Endometrial microvascular endothelial cells (primary cell): Measurements from ENCODE around the gene EXD3. TPM values are rescaled to one million over a fixed set of nuclear protein-coding genes. Genes with fewer than 3 reads are reported as not detected.
"Not testable (repeated sequence)": the region's sequence is repeated elsewhere in the genome, so short reads cannot be mapped to it uniquely, and the experiment has no call there.

Experiments used
- in situ Hi-C: cut with HindIII; loops from 2 replicates; pipeline ENCODE4 v1.10.0; 2017; ENCODE audit warnings: low sequenced_read_pairs, low pct_unique_long_range_greater_than_20kb; ENCODE audit errors: inconsistent ontology term
- total RNA-seq: library from RNA; depleted of rRNA; stranded (reverse); fragments of >200 nt; gene quantifications from one replicate; pipeline ENCODE4 v1.2.3, GENCODE V29; 2015; ENCODE audit errors: inconsistent ontology term

EXD3 gene
- total RNA-seq, 1 donor from 2014 or later, result 4.0 TPM

- in situ Hi-C loops, result no loop called here
Observed at GRCh38 chr9:137354845-137355760, 67.9 kb downstream of the EXD3 start.

- in situ Hi-C loops, result no loop called here
Observed at GRCh38 chr9:137354153-137354844, 68.7 kb downstream of the EXD3 start.

- in situ Hi-C loops, result no loop called here
Observed at GRCh38 chr9:137353223-137354152, 69.5 kb downstream of the EXD3 start.

- in situ Hi-C loops, result no loop called here
Observed at GRCh38 chr9:137352511-137353222, 70.3 kb downstream of the EXD3 start.

GRCh38 chr9:137351781-137352501 is 71.0 kb downstream of the EXD3 start:
- in situ Hi-C loops, result no loop called here

- in situ Hi-C loops, result no loop called here
Observed at GRCh38 chr9:137350696-137351584, 72.0 kb downstream of the EXD3 start.

- in situ Hi-C loops, result no loop called here
Observed at GRCh38 chr9:137349471-137350033, 73.4 kb downstream of the EXD3 start.

GRCh38 chr9:137348769-137349470 is 74.0 kb downstream of the EXD3 start:
- in situ Hi-C loops, result no loop called here

- in situ Hi-C loops, result no loop called here
Observed at GRCh38 chr9:137347928-137348327, 75.0 kb downstream of the EXD3 start.

GRCh38 chr9:137342482-137342881 is 80.5 kb downstream of the EXD3 start:
- in situ Hi-C loops, result no loop called here

GRCh38 chr9:137341227-137341626 is 81.7 kb downstream of the EXD3 start:
- in situ Hi-C loops, result no loop called here

- in situ Hi-C loops, result not testable (repeated sequence)
Observed at GRCh38 chr9:137339908-137340462, 83.0 kb downstream of the EXD3 start.

- in situ Hi-C loops, result no loop called here
Observed at GRCh38 chr9:137339045-137339907, 83.7 kb downstream of the EXD3 start.

- in situ Hi-C loops, result no loop called here
Observed at GRCh38 chr9:137336735-137337134, 86.2 kb downstream of the EXD3 start.
